ENCODE measurements around the gene WDPCP. TPM values are rescaled to one million over a fixed set of nuclear protein-coding genes. Genes with fewer than 3 reads are reported as not detected.
"Not testable (repeated sequence)": the region's sequence is repeated elsewhere in the genome, so short reads cannot be mapped to it uniquely, and the experiment has no call there.

Gene WDPCP
- total RNA-seq, 4 donors from 2014 or later = 7.8 to 23.7 (median 10.7) TPM

DNA sequence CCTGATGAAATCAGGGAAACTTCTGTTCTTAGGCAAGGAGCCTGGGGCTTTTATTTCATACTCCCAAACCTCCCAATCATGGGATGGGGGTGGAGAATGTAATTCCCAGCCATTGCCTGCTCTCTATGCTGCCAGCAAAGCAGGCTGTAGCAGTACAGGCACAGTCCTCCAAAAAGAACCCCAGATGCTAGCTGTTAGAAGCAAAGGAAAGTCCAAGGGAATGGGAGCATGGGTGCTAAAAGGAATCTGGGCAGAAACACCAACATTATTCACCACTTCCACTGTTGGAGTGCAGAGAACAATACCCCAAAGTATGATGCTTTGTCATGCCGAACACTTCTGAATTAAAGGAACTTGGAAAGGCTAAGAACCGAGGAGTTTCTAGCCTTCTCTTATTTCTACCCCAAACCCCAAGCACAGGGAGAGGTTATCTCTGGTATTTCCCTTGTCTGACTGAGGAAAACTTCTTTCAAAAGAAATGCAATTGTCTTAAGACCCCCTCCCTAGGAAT, 25.2 kb upstream of the WDPCP start:
- no peaks in the 10 kb centered on the region for H3K36me3 ChIP-seq
- intact Hi-C loops (cut with DNase I) = no loop called here
- WGBS = 87% methylated on average over 2 of the region's 2 CpGs
- no peaks in the 10 kb centered on the region for H3K9me3 ChIP-seq
- TF ChIP-seq POLR2AphosphoS5 (IDR thresholded peaks at IDR 0.05) (no peak), POLR2A (IDR thresholded peaks at IDR 0.05; ENCODE audit: low read depth) (no peak), EP300 (IDR thresholded peaks at IDR 0.05) (no peak)
- TF ChIP-seq, protein P1, sequence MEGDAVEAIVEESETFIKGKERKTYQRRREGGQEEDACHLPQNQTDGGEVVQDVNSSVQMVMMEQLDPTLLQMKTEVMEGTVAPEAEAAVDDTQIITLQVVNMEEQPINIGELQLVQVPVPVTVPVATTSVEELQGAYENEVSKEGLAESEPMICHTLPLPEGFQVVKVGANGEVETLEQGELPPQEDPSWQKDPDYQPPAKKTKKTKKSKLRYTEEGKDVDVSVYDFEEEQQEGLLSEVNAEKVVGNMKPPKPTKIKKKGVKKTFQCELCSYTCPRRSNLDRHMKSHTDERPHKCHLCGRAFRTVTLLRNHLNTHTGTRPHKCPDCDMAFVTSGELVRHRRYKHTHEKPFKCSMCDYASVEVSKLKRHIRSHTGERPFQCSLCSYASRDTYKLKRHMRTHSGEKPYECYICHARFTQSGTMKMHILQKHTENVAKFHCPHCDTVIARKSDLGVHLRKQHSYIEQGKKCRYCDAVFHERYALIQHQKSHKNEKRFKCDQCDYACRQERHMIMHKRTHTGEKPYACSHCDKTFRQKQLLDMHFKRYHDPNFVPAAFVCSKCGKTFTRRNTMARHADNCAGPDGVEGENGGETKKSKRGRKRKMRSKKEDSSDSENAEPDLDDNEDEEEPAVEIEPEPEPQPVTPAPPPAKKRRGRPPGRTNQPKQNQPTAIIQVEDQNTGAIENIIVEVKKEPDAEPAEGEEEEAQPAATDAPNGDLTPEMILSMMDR (IDR thresholded peaks at IDR 0.05) = no peak
- H3K27me3 ChIP-seq = no peaks in the 10 kb centered on the region
- DNase-seq (ENCODE audit: extremely low spot score) = no peak
- H3K4me3 ChIP-seq = no peak overlapping the region
- H3K27ac ChIP-seq (replicated peaks in 1 of 4) = no peak overlapping the region
- H3K4me1 ChIP-seq = no peaks in the 10 kb centered on the region

DNA sequence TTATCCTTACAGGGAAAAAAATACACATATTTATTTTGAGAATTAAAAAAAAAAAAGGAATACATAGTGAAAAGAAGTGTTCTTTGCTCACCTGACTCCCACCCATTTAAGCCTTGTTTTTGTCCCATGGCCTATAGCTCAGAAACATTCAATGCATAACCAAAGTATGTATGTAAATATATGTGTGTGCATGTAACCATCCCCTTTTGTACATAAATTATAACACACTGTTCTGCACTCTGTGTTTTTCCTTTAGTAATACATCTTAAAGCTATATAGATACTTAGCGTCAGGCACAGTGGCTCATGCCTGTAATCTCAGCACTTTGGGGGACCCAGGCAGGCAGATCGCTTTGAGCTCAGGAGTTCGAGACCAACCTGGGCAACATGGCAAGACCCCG, 22.2 kb upstream of the WDPCP start:
- H3K27me3 ChIP-seq = no peaks in the 10 kb centered on the region
- DNase-seq (ENCODE audit: extremely low spot score) = no peak
- H3K27ac ChIP-seq (replicated peaks in 1 of 4) = no peak overlapping the region
- no peak for TF ChIP-seq POLR2AphosphoS5 (IDR thresholded peaks at IDR 0.05)
- TF ChIP-seq, protein P1 (IDR thresholded peaks at IDR 0.05) = no peak
- no peak for TF ChIP-seq POLR2A (IDR thresholded peaks at IDR 0.05; ENCODE audit: low read depth)
- no peak for TF ChIP-seq EP300 (IDR thresholded peaks at IDR 0.05)
- WGBS = 92% methylated on average over 4 of the region's 4 CpGs
- no peak overlapping the region for H3K4me3 ChIP-seq
- no peaks in the 10 kb centered on the region for H3K4me1 ChIP-seq
- H3K36me3 ChIP-seq = peaks cover 21 to 22% (median 22%) of the 10 kb centered on the region in 4 donors
- H3K9me3 ChIP-seq = no peaks in the 10 kb centered on the region
- intact Hi-C loops (cut with DNase I) = no loop called here

DNA sequence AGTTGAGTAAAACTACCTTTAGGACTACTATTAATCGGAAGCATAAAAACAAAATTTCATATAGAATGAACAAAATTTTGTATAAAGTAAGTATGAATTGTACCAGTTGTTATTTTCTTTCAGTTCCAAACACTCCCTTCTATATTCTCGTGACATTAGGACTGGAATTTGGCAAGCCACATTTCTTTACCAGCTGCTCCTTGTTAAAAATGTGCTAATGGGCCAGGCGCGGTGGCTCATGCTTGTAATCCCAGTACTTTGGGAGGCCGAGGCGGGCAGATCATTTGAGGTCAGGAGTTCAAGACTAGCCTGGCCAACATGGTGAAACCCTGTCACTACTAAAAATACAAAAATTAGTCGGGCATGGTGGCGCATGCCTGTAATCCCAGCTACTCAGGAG, 20.6 kb upstream of the WDPCP start:
- intact Hi-C loops (cut with DNase I); H3K27me3 ChIP-seq; H3K4me3 ChIP-seq; H3K27ac ChIP-seq (replicated peaks in 1 of 4); H3K9me3 ChIP-seq; DNase-seq (ENCODE audit: extremely low spot score); H3K4me1 ChIP-seq: not testable (repeated sequence)
- WGBS = 69% methylated on average over 8 of the region's 8 CpGs
- peaks cover 34 to 39% (median 38%) of the 10 kb centered on the region in 4 donors for H3K36me3 ChIP-seq

DNA sequence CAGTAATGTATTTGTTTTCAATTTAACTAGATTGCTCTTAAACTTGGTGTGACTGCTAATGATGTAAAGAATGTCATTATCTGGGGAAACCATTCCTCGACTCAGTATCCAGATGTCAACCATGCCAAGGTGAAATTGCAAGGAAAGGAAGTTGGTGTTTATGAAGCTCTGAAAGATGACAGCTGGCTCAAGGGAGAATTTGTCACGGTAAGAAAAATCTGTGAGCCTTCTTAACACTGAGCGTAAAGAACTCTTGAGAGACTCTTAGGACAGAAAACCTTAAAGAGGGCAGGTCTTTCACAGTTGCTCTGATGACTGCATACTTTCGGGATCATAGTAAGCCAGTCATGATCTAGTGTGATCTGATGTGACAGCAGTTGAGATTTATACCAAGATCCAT, 16.4 kb upstream of the WDPCP start:
- 77% methylated on average over 4 of the region's 4 CpGs for WGBS
- DNase-seq (ENCODE audit: extremely low spot score) = no peak
- no peak overlapping the region for H3K4me3 ChIP-seq
- peaks cover 47 to 78% (median 71%) of the 10 kb centered on the region in 4 donors for H3K36me3 ChIP-seq
- intact Hi-C loops (cut with DNase I) = no loop called here
- no peak overlapping the region for H3K27ac ChIP-seq (replicated peaks in 1 of 4)
- H3K9me3 ChIP-seq = no peaks in the 10 kb centered on the region
- H3K27me3 ChIP-seq = no peaks in the 10 kb centered on the region
- peaks cover 0 to 4% (median 0%) of the 10 kb centered on the region in 4 donors for H3K4me1 ChIP-seq
- TF ChIP-seq EP300 (IDR thresholded peaks at IDR 0.05) (no peak), POLR2A (IDR thresholded peaks at IDR 0.05; ENCODE audit: low read depth) (no peak), POLR2AphosphoS5 (IDR thresholded peaks at IDR 0.05) (no peak)
- TF ChIP-seq, protein P1 (IDR thresholded peaks at IDR 0.05) = no peak

DNA sequence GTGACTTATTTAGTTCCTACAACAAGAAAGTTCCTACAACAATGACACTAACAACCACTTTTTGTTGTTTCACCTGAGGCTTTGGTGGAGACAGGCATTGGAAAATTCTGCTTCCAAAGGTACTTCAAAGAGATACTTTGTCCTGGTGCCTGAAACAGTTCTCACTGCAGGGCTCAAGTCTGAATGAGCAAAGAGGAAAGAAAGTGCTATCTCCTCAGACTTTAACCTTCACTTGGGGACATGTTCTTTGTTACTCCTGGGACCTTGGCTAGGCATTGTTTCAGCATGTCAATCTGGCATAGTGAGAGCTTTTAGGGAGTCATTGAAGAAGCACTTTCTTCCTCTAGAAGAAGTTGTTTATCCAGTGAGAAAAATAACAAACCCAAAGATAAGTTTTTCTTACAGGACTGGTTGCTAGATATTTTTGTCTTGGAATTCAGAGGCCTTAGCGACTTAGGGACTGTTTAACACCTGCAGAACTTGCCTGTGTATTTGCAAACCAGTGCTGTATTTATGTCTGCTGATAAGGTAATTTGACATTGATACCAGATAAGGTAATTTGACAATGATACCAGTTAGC, 12.7 kb upstream of the WDPCP start:
- 100% methylated on average over 1 of the region's 1 CpG for WGBS
- TF ChIP-seq, protein P1 (IDR thresholded peaks at IDR 0.05) = no peak
- no peak for TF ChIP-seq POLR2A (IDR thresholded peaks at IDR 0.05; ENCODE audit: low read depth)
- no peak for TF ChIP-seq POLR2AphosphoS5 (IDR thresholded peaks at IDR 0.05)
- no peak for TF ChIP-seq EP300 (IDR thresholded peaks at IDR 0.05)
- intact Hi-C loops (cut with DNase I) = no loop called here
- no peak for DNase-seq (ENCODE audit: extremely low spot score)
- Histone ChIP-seq H3K36me3 (peaks cover 34 to 94% (median 73%) of the 10 kb centered on the region in 4 donors), H3K9me3 (no peaks in the 10 kb centered on the region), H3K4me1 (peaks cover 5 to 7% (median 6%) of the 10 kb centered on the region in 4 donors), H3K4me3 (no peak overlapping the region), H3K27ac (replicated peaks in 1 of 4) (no peak overlapping the region), H3K27me3 (no peaks in the 10 kb centered on the region)

All from esophagus muscularis mucosa (tissue), 4 donors.